DND-41 (cell line): ENCODE measurements around the gene PJVK.

Experiments
- ATAC-seq: fragments of 200-7000 bp; cut with Tn5 transposase; 3 replicates; pipeline ENCODE4 v1.9.1; 2021; ENCODE audit warnings: low read depth; ENCODE audit not compliant: insufficient read depth
- DNase-seq: peaks from one replicate; pipeline ENCODE4 v3.0.0-alpha.2; 2020
- H2AFZ ChIP-seq: 2 replicates; pipeline ENCODE4 v1.6.0; 2012; ENCODE audit warnings: low read depth, low read length
- H3K27ac ChIP-seq: 2 replicates; pipeline ENCODE4 v1.5.1; 2012; ENCODE audit warnings: low read length, inconsistent platforms
- H3K27me3 ChIP-seq: fragments of 200-600 bp; sonication (generic); 2 replicates; pipeline ENCODE4 v1.6.0; 2012; ENCODE audit warnings: low read length, mild to moderate bottlenecking, inconsistent platforms; ENCODE audit not compliant: insufficient read depth, poor library complexity
- H3K36me3 ChIP-seq: 2 replicates; pipeline ENCODE4 v1.5.1; 2012; ENCODE audit warnings: low read length, inconsistent platforms; ENCODE audit not compliant: insufficient read depth
- H3K4me1 ChIP-seq: 2 replicates; pipeline ENCODE4 v1.5.1; 2012; ENCODE audit warnings: mild to moderate bottlenecking, low read length; ENCODE audit not compliant: insufficient read depth
- H3K4me2 ChIP-seq: 2 replicates; pipeline ENCODE4 v1.6.0; 2012; ENCODE audit warnings: mild to moderate bottlenecking, moderate library complexity, low read length, inconsistent platforms; ENCODE audit not compliant: insufficient read depth
- H3K4me3 ChIP-seq, 2 experiments: fragments of 200-600 bp in 1 of 2; shearing (Covaris generic) in 1 of 2; 2 replicates each; pipeline ENCODE4 v1.5.1; 2012 to 2016; ENCODE audit warnings: inconsistent platforms in 2 of 2, low read length in 2 of 2, mild to moderate bottlenecking in 2 of 2, low read depth in 1 of 2, moderate library complexity in 1 of 2
- H3K79me2 ChIP-seq: 2 replicates; pipeline ENCODE4 v1.6.0; 2012; ENCODE audit warnings: low read length, inconsistent platforms; ENCODE audit not compliant: insufficient read depth
- H3K9ac ChIP-seq: 2 replicates; pipeline ENCODE4 v1.6.0; 2012; ENCODE audit warnings: low read depth, mild to moderate bottlenecking, inconsistent platforms, low read length, moderate library complexity
- H3K9me3 ChIP-seq: 2 replicates; pipeline ENCODE4 v1.5.1; 2012; ENCODE audit warnings: low read length, moderate library complexity, mild to moderate bottlenecking, inconsistent platforms; ENCODE audit not compliant: insufficient read depth, severe bottlenecking
- H4K20me1 ChIP-seq: 2 replicates; pipeline ENCODE4 v1.6.0; 2012; ENCODE audit warnings: low read length; ENCODE audit not compliant: insufficient read depth
- EZH2 ChIP-seq: IDR thresholded peaks from 3 replicates; pipeline ENCODE4 v1.6.1; 2012; ENCODE audit warnings: borderline replicate concordance, low read depth, mild to moderate bottlenecking, moderate library complexity, low read length, inconsistent platforms; ENCODE audit not compliant: severe bottlenecking
- TF ChIP-seq, protein P1 (sequence below): IDR thresholded peaks from 2 replicates; pipeline ENCODE4 v1.5.1; 2012; ENCODE audit warnings: borderline replicate concordance, low read length, moderate library complexity, mild to moderate bottlenecking; ENCODE audit not compliant: poor library complexity, severe bottlenecking; ENCODE audit errors: extremely low read depth

Gene PJVK

DNA sequence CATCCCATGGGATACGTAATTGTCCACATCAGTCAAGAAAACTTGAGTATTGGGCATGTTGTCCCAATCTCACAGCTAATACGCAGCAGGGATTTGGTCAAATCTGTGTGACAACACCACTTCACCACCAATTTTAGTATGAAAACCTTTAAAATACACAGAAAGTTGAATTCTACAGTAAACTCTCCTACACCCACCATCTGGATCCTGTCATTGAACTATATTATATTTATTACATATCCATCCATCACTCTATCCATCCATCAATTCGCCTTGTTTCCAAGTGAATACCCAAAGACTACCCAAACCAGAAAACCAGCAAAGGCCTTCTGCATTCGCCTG lies 28.1 kb downstream of the PJVK start:
- peak overlapping the region; percentile 78 for H3K9ac ChIP-seq
- no peaks in the 10 kb centered on the region for H3K27me3 ChIP-seq
- peaks cover 6% of the 10 kb centered on the region; the same call in 1 of the 2 replicates for H4K20me1 ChIP-seq
- ATAC-seq (no peak), DNase-seq (no peak)
- no peak for TF ChIP-seq EZH2
- TF ChIP-seq, protein P1, sequence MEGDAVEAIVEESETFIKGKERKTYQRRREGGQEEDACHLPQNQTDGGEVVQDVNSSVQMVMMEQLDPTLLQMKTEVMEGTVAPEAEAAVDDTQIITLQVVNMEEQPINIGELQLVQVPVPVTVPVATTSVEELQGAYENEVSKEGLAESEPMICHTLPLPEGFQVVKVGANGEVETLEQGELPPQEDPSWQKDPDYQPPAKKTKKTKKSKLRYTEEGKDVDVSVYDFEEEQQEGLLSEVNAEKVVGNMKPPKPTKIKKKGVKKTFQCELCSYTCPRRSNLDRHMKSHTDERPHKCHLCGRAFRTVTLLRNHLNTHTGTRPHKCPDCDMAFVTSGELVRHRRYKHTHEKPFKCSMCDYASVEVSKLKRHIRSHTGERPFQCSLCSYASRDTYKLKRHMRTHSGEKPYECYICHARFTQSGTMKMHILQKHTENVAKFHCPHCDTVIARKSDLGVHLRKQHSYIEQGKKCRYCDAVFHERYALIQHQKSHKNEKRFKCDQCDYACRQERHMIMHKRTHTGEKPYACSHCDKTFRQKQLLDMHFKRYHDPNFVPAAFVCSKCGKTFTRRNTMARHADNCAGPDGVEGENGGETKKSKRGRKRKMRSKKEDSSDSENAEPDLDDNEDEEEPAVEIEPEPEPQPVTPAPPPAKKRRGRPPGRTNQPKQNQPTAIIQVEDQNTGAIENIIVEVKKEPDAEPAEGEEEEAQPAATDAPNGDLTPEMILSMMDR = no peak
- H3K4me2 ChIP-seq = peak overlapping the region; percentile 69
- H3K27ac ChIP-seq = peak overlapping the region; percentile 95
- H3K36me3 ChIP-seq = no peaks in the 10 kb centered on the region
- no peaks in the 10 kb centered on the region for H3K9me3 ChIP-seq
- peaks cover 66% of the 10 kb centered on the region for H3K79me2 ChIP-seq
- peaks cover 64% of the 10 kb centered on the region for H3K4me1 ChIP-seq
- peak overlapping the region; percentile 96 for H2AFZ ChIP-seq
- H3K4me3 ChIP-seq = peak overlapping the region; percentile 88 to 90; a peak in 3 of 4 replicates

DNA sequence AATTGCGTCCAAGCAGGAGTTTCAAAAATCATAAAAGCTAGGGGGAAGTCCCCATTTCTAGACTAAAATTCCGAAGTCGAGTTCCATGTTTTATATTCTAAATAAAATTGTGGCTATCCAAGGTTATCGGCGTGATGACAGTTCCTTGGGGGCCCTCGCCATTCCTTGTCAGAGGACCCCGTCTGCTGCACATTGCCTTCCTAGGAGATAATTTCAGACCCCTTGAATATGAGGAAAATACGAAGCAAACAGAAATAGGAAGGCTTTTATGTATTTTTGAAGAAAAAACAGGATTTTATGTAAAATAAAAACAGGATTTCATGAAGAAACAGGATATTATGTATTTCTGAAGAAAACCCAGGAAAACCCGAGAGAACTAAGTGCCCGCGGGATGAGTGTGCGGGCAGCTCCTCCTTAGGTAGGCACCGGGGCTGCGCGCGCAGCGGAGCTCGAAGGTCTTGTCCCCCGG lies 28.6 kb downstream of the PJVK start:
- Histone ChIP-seq H3K4me2 (peak overlapping the region; percentile 69), H3K9me3 (no peaks in the 10 kb centered on the region), H3K9ac (peak overlapping the region; percentile 78), H4K20me1 (peaks cover 10% of the 10 kb centered on the region; the same call in 1 of the 2 replicates), H2AFZ (peak overlapping the region; percentile 96), H3K4me1 (peaks cover 69% of the 10 kb centered on the region), H3K79me2 (peaks cover 71% of the 10 kb centered on the region), H3K27ac (peak overlapping the region; percentile 95), H3K27me3 (no peaks in the 10 kb centered on the region), H3K36me3 (no peaks in the 10 kb centered on the region), H3K4me3 (peak overlapping the region; percentile 65 to 88; a peak in 3 of 4 replicates)
- TF ChIP-seq EZH2 = no peak
- TF ChIP-seq, protein P1 = no peak
- ATAC-seq = no peak; the same call in 2 of the 3 replicates
- DNase-seq = no peak

DNA sequence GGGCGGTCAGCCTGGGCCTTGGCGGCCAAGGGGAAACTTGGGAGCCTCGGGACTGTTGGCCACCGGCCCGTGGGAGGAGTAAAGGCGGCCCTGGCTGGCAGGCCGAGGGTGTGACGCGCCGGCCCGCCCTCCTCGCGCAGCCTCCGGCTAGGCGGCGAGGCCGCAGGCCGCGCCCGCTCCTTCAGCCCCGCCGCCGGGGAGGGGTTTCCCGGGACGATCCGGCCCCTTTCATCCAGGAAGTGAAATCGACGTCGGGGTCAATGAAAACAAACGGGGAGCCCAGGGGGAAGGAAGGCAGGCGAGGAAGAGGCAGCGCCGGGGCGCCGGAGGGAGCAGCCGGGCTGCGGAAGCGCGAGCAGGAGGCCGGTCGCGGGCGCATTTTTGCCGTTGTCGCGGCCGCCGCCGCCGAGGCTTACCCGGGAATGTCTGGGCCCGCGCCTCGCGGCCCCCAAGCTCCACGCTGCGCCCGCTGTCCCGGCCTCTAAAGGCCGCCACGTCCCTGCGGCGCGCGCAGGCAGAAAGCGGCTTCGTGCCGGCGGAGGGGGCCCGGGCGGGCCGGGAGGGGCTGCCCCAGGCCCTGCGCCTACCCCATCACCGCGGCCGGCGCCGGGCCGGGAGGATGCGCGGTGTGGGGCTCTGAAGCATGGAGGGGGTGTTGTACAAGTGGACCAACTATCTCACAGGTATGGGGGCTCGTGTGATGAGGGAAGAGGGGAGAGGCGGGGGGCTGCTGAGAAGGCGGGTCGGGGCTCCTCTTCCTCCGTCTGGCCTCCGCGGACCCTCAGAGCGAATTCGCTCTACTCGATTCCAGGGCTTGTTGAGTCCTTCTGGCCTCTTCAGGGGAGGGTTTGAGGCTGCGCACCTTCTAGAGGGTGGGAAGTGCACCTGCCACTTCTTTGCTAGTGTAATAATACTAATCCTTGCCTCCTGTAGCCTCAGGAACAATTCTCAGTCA lies 29.3 kb downstream of the PJVK start, which contains the start of gene PLEKHA3:
Gene PLEKHA3 (plus strand): TSS at position 231 of the 955 bp plus-strand sequence. CDS start 413 bp downstream, at position 644.
- Histone ChIP-seq H3K27ac (peak within 1 kb of the TSS; percentile 95), H3K9ac (peak within 1 kb of the TSS; percentile 78), H3K9me3 (no peaks in the 10 kb centered on the region), H3K36me3 (peaks cover 4% of the 10 kb centered on the region), H3K4me3 (peak within 1 kb of the TSS; percentile 65 to 88), H2AFZ (peak within 1 kb of the TSS; percentile 96), H3K4me1 (peaks cover 69% of the 10 kb centered on the region), H3K79me2 (peaks cover 76% of the 10 kb centered on the region), H3K27me3 (no peaks in the 10 kb centered on the region), H3K4me2 (peak within 1 kb of the TSS; percentile 69), H4K20me1 (peaks cover 10% of the 10 kb centered on the region; the same call in 1 of the 2 replicates)
- DNase-seq (peak; percentile 83), ATAC-seq (peak; percentile 71)
- TF ChIP-seq, protein P1 = peak; percentile 10
- TF ChIP-seq EZH2 = no peak
